GM21825 (cell line): ENCODE measurements around the gene TTPAL.

Experiments used
- ATAC-seq: cut with Tn5 transposase; IDR thresholded peaks from one replicate; pipeline ENCODE4 v1.9.1; 2021; ENCODE audit warnings: mild to moderate bottlenecking, moderate library complexity; ENCODE audit not compliant: unreplicated experiment

TTPAL gene

DNA sequence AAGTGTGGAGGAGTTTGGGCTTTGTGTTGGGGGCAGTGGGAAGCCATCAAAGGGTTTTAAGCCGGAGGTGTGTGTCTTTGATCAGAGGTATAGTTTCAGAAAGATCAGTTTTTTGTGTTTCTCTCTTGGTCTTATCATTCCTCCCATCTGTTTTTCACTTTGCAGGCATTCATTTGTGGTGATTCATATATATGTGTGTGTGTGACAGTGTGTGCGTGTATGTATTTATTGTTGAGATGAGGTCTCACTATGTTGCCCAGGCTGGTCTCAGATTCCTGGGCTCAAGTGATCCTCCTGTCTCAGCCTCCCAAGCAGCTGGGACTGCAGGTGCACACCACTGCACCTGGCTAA is 57.3 kb downstream of the TTPAL start:
- ATAC-seq = no peak

DNA sequence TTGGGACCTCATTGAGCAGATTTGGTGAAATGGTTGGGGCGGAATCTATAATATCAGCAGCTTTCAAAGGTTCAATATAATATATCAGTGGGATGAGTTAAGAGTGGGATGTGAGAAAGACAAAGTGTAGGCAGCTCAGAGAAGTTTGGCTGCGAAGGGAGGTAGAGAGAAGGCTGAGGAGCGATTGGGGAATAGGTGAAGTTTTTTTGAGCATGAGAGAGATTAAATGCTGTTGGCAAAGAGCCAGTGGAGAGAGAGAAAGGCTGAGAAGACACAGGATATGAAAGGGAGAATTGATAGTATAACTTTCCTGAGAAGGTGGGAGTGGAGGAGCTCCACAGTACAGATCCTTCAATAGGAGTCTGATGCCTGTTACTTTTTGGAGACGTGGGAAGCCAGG is 58.3 kb downstream of the TTPAL start:
- no peak for ATAC-seq

DNA sequence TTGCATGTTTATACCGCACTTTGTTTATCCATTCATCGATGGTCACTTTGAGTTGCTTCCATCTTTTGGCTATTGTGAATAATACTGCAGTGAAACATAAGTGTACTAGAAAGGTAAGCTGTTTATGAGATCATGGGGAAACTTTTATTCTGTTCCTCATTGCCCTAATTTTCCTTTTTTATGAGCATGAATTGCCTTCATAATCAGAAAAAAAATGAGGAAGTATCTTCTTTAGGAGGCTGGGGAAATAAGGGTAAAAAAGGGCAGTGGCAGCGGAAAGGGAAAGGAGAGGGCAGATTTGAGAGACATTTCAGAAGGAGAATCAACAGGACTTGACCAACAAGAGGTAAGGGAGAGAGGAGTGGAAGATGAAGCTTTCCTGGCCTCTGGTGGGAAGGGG is 60.5 kb downstream of the TTPAL start:
- ATAC-seq = no peak

DNA sequence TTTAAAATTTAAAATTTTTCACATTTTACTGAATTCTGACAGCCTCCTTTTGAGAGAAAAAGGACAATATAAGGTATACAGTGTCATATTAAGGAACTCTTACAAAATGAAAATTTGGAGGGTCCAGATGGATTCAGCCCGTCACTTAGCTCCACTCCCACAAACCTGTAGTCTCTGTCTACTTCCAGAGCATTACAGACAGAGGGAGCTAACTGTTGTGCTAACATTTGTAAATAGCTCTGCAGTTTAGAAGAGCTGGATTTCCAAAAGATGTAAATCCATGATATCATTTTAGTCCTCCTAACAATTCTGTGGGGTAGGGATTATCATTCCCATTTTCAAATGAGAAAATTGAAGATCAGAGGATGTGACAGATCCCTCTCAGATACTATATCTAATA is 62.3 kb downstream of the TTPAL start:
- no peak for ATAC-seq

DNA sequence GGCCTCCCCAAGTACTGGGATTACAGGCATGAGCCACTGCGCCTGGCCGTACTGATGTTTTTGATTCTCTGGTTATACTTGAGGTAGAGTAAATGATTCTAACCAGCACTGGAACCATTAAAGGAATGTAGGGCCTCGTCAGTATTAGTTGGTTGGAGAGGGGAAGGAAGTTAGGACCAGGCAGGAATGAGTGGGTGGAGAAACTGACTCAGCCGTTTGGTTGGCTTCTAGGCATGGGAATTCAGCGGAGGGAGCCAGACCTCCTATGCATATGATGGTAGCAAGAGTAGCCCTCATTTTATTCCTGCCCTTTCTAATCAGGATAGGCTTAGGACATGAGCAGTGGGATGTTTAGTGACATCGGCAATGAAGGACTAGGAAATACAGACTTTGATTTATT is 65.2 kb downstream of the TTPAL start:
- ATAC-seq = no peak

DNA sequence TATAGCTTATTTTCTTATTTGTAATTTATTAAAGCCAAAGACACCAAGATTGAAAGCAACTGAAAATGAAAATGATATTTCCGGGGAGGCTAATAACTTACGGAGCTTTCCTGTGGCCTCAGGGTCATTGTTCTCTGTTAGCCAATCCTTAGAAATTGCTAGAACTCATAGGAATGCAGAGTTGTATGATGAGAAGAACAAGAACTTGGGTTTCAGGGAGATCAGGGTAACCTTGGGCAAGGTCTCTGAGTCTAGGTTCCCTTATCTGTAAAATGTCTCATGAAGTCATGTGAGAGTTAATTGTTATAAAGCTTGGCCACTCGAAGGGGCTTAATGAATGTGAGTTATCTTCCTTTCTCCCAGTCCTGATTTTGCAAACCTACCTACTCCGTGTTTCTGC is 66.3 kb downstream of the TTPAL start:
- no peak for ATAC-seq

DNA sequence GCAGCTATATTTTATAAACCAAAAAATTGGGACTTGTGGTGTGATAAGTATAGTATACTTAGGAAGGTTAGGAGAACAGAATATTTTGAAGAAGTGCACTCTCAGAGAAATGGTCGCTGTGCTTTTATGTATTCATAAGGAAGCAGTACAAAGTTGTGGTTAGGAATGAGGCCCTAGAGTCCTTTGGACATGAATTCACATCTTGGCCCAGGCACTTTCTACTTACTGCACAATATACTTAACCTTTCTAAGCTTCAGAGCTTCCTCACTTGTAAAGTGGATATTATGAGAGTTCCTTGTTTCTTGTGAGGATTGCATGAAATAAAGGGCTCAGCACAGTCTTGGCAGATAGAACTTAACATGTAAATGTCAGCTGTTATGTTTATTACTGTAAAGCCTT is 67.2 kb downstream of the TTPAL start:
- no peak for ATAC-seq

DNA sequence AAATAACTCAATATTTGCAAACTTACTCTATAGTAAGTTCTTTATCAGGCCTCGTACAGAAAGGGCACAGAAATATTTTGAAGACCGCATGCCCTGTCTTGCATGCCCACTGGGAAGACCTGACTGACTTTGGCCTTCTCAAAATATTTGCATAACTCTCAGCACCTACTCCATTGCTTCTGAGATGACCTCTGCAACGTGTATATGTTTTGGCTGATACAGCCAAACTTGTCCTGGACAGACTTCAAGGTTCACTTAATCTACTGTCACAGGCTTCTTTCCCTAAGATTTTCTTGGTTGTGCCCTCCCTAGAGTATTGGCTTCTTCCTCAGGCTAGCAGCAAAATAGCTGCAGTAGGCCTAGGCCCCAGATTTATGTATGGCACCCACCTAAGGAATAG is 67.7 kb downstream of the TTPAL start:
- no peak for ATAC-seq
